Gastrocnemius medialis (tissue), 4 donors: ENCODE results near the gene ADCY5. TPM values are rescaled to one million over a fixed set of nuclear protein-coding genes. Genes with fewer than 3 reads are reported as not detected.

Experiments
- ATAC-seq, 2 donors: fragments of 150-250 bp; one replicate each; pipeline ENCODE4 v1.9.1; 2016
- DNase-seq, 2 donors: peaks; one replicate each; pipeline ENCODE4 v3.0.0-alpha.2; 2019
- H3K27ac ChIP-seq, 4 donors: fragments of 200-600 bp; sonication (generic); 1 replicate in 1 of 4; 2 replicates in 3 of 4; pipeline ENCODE4 v1.5.1; 2016 to 2018; ENCODE audit warnings: mild to moderate bottlenecking in 2 of 4, moderate library complexity in 1 of 4
- H3K27me3 ChIP-seq, 3 donors: fragments of 200-600 bp; sonication (generic) in 2 of 3; 1 replicate in 1 of 3; 2 replicates in 2 of 3; pipeline versions ENCODE4 v1.5.1 to v1.6.0; 2016 to 2019; ENCODE audit warnings: mild to moderate bottlenecking in 1 of 3, moderate library complexity in 1 of 3
- H3K36me3 ChIP-seq, 2 donors: fragments of 200-600 bp; sonication (generic) in 1 of 2; one replicate each; pipeline ENCODE4 v1.5.1; 2017 to 2018
- H3K4me1 ChIP-seq, 2 donors: fragments of 200-600 bp; sonication (generic) in 1 of 2; one replicate each; pipeline ENCODE4 v1.5.1; 2016 to 2017; ENCODE audit warnings: mild to moderate bottlenecking in 2 of 2
- H3K4me3 ChIP-seq, 4 donors: fragments of 200-600 bp; sonication (generic) in 3 of 4; 1 replicate in 1 of 4; 2 replicates in 3 of 4; pipeline ENCODE4 v1.5.1; 2016 to 2019; ENCODE audit warnings: mild to moderate bottlenecking in 2 of 4
- H3K9me3 ChIP-seq, 3 donors: fragments of 200-600 bp; sonication (generic) in 2 of 3; 1 replicate in 1 of 3; 2 replicates in 2 of 3; pipeline ENCODE4 v1.5.1; 2016 to 2019
- POLR2A ChIP-seq, 2 donors: fragments of 450-650 bp; IDR thresholded peaks; one replicate each; pipeline ENCODE4 v1.6.1; 2017; ENCODE audit warnings: antibody characterized with exemption in 2 of 2, mild to moderate bottlenecking in 2 of 2, moderate library complexity in 2 of 2
- in situ Hi-C, 4 donors: fragments of 200-750 bp; cut with MboI; loops; one replicate each; pipeline versions ENCODE4 v1.15.0 to v1.8.0; 2017; ENCODE audit warnings: low sequenced_read_pairs in 4 of 4
- intact Hi-C: fragments of 100-400 bp; cut with DNase I; formaldehyde crosslinking; loops from one replicate; pipeline ENCODE4 v1.15.1; 2023; ENCODE audit warnings: low total_unique reads
- total RNA-seq, 4 donors: library from RNA; depleted of rRNA; stranded (reverse); fragments of >200 nt; gene quantifications; one replicate each; pipeline versions ENCODE4 v1.1.0 to v1.2.3, GENCODE V29; 2016
- TF ChIP-seq, protein P1 (sequence below), 5 experiments: fragments of 450-650 bp in 3 of 5; fragments of 200-600 bp in 2 of 5; sonication (generic) in 2 of 5; IDR thresholded peaks in 4 of 5; conservative IDR thresholded peaks in 1 of 5; 1 replicate in 4 of 5; 2 replicates in 1 of 5; pipeline ENCODE4 v1.5.1; 2016 to 2019; ENCODE audit warnings: antibody characterized with exemption in 5 of 5, mild to moderate bottlenecking in 3 of 5, moderate library complexity in 3 of 5

ADCY5 gene
- total RNA-seq, 4 donors from 2014 or later, result 1.0 to 6.4 (median 4.3) TPM

DNA sequence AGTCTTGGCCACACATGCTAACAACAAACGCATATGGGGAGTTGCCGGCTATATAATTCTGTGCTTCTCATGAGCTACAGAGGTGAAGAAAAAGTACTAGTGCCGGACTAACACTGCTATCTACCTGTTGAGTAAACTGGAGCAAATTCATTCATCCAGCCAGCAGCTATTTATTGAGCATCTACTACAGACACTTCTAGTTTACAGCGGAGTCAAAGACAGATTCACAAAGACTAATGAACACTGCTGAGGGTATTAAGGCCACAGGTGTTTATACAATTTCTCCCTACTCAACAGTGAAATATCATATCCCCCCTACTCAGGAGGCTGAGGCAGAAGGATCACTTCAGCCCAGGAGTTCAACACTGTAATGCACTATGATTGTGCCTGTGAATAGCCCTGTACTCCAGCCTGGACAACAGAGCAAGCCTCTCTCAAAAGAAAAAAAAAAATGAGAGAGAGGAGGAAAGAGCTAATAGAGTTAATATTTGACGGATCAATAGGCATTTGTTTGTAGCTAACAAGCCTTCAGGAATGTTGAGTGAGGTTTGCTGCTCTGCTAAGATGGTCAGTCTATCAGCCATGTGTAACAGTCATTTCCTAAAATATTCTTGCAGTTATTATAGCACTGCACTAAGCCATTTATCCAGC, 17.8 kb downstream of the ADCY5 start:
- Histone ChIP-seq H3K4me3 (no peak overlapping the region), H3K27ac (no peak overlapping the region), H3K4me1 (no peaks in the 10 kb centered on the region), H3K9me3 (no peaks in the 10 kb centered on the region), H3K36me3 (no peaks in the 10 kb centered on the region), H3K27me3 (peaks cover 0 to 2% (median 0%) of the 10 kb centered on the region in 3 donors)
- in situ Hi-C loops (no loop called here), intact Hi-C loops (no loop called here)
- ATAC-seq (no peak), DNase-seq (no peak)
- TF ChIP-seq, protein P1, sequence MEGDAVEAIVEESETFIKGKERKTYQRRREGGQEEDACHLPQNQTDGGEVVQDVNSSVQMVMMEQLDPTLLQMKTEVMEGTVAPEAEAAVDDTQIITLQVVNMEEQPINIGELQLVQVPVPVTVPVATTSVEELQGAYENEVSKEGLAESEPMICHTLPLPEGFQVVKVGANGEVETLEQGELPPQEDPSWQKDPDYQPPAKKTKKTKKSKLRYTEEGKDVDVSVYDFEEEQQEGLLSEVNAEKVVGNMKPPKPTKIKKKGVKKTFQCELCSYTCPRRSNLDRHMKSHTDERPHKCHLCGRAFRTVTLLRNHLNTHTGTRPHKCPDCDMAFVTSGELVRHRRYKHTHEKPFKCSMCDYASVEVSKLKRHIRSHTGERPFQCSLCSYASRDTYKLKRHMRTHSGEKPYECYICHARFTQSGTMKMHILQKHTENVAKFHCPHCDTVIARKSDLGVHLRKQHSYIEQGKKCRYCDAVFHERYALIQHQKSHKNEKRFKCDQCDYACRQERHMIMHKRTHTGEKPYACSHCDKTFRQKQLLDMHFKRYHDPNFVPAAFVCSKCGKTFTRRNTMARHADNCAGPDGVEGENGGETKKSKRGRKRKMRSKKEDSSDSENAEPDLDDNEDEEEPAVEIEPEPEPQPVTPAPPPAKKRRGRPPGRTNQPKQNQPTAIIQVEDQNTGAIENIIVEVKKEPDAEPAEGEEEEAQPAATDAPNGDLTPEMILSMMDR (IDR thresholded peaks at IDR 0.05 in 4 of 5, conservative IDR thresholded peaks at IDR 0.05 in 1 of 5), result no peak
- TF ChIP-seq POLR2A (IDR thresholded peaks at IDR 0.05), result no peak

DNA sequence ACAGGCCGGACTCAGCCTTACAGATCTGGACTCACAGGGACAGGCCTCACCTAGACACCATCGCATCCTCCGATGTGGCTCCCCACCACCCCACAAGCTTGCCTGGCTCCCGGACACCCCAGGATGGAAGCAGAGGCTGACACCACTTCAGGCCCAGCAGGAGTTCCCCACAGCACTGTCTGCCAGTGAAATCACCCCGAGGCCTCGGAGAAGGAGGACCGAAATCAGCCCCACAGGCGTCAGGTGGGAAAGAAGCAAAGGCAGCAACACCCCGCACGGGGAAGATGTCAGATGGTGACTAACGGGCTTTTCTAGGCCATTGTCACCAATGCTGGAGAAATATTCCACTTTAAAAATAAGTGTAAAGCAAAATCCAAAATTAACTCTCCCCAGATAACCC, 18.6 kb downstream of the ADCY5 start:
- no peaks in the 10 kb centered on the region for H3K4me1 ChIP-seq
- TF ChIP-seq POLR2A (IDR thresholded peaks at IDR 0.05), result no peak
- TF ChIP-seq, protein P1 (IDR thresholded peaks at IDR 0.05 in 4 of 5, conservative IDR thresholded peaks at IDR 0.05 in 1 of 5), result no peak
- H3K27ac ChIP-seq, result no peak overlapping the region

DNA sequence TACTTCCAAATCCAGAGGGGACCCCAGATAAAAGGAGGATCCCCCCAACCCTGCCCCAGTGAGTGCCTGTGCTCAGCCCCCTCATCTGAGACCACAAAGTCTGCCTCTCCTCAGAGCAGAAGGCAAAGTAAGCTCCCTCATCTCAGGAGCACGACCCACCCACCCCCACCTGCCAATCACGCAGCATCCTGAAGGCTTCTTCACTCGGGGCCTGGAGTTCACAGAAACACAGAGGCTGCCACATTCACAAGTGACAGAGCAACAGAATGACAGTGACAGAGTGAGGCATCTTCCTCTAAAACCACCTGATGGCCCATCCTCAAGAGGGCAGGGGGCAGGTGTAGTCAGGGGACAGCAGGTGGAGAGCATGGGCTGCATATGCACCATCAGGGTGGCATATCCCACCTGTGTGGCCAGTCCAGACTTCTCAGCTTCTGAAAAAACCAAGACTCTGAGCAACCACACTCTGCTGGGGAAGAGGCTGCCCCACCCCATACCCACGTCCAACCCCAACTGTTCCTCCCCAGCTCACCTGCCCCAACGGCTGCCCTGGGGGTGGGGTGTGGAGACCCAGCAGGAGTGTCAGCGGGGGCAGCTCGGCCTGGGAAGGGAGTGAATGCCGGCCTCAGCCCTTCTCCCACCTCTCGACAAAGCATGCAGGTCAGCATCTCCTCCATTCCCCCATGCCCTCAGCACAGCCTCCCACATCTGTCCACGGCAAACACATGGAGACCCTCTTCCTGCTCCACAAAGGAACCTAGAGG, 19.3 kb downstream of the ADCY5 start:
- no peak overlapping the region for H3K27ac ChIP-seq
- H3K4me3 ChIP-seq, result no peak overlapping the region
- intact Hi-C loops, result no loop called here
- DNase-seq, result no peak
- H3K27me3 ChIP-seq, result peaks cover 0 to 2% (median 0%) of the 10 kb centered on the region in 3 donors
- no peaks in the 10 kb centered on the region for H3K36me3 ChIP-seq
- H3K4me1 ChIP-seq, result no peaks in the 10 kb centered on the region
- no peak for ATAC-seq
- no peaks in the 10 kb centered on the region for H3K9me3 ChIP-seq
- in situ Hi-C loops, result no loop called here
- TF ChIP-seq, protein P1 (IDR thresholded peaks at IDR 0.05 in 4 of 5, conservative IDR thresholded peaks at IDR 0.05 in 1 of 5), result no peak
- TF ChIP-seq POLR2A (IDR thresholded peaks at IDR 0.05), result no peak

More for the DNA sequence above, 18.6 kb downstream of the ADCY5 start:
- intact Hi-C loops (no loop called here), in situ Hi-C loops (no loop called here)
- Histone ChIP-seq H3K9me3 (no peaks in the 10 kb centered on the region), H3K4me3 (no peak overlapping the region), H3K36me3 (no peaks in the 10 kb centered on the region), H3K27me3 (peaks cover 0 to 2% (median 0%) of the 10 kb centered on the region in 3 donors)
- ATAC-seq, result no peak
- no peak for DNase-seq

DNA sequence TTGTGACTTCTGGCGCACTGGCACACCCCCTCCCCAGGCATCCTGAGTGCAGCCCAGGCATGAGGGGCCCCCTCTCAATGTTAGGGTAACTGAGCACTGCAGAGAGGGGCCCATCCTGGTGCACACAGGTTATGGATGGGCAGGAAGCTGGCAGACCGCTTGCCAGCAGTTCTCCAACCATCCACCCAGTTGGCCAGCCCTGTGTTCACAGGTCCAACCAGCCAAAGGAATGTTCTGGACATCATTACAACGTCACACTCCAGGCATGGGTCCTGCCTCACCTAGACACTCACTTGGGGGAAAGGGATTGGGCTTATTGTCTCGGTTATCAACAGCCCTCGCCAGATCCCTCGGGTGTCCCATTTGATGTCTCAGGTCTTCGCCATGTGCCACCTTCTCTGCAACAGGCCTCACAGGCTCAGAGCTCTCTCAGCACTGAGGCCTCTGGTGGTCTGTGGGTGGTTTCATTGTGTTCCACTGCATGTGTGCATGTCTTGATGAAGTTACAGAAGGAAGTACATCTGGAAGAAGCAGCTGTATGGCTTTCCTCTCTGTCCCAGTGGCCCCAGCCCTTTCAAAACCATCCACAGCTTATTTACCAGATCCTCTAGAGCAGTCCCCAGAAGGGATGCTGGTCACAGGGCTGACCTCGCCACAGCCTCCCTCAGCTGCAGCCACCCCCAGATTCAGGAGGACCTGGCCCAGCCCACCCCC, 23.7 kb downstream of the ADCY5 start:
- peaks cover 0 to 2% (median 0%) of the 10 kb centered on the region in 3 donors for H3K27me3 ChIP-seq
- intact Hi-C loops (no loop called here), in situ Hi-C loops (no loop called here)
- no peaks in the 10 kb centered on the region for H3K4me1 ChIP-seq
- peak overlapping the region in 1 of 4 donors; percentile 45 for H3K27ac ChIP-seq
- H3K9me3 ChIP-seq, result no peaks in the 10 kb centered on the region
- DNase-seq (no peak), ATAC-seq (no peak)
- H3K36me3 ChIP-seq, result no peaks in the 10 kb centered on the region
- no peak overlapping the region for H3K4me3 ChIP-seq
- TF ChIP-seq, protein P1 (IDR thresholded peaks at IDR 0.05 in 4 of 5, conservative IDR thresholded peaks at IDR 0.05 in 1 of 5), result no peak
- no peak for TF ChIP-seq POLR2A (IDR thresholded peaks at IDR 0.05)
